ENCODE results near the gene CEBPA.

Gene CEBPA

DNA sequence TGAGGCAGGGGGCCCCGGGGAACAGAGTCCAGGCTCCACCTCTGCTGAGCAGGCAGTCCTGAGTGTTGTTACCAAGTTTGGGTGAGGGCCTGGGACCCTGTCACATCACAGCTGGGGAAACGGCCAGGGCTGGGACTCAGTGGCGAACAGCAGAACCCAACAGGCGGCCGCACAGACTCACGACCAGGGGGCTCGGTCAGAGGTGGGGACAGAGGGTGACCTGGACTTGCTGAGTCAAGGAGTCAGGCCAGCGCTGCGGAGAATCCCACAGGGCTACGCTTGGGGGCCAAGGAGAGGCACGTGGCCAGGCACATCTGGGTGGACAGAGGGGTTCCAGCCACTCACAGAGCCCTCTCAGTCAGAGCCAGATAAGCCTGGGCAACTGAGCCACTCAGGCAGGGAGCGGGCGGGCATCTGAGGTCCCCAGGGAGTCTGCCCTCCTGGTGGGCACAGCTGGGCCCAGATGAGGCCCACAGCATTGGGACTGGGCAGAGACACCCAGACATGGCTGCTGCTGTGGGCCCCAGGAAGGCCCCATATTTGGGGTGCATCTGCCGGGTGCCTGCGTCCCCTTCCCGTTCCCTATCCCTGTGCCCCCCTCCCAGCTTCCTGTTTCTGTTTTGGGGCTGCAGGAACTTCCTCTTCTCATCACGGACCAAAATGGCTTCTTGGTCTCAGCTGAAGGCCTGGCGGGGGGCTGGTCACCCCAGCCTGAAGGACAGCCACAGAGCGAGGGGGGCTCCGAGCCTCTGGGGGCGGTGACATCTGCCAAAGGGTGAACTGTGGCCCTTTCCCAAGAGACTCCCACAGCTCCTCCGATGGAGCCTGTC lies 34.0 kb downstream of the CEBPA start:
- Histone ChIP-seq H3K27ac (ENCODE audit: low read depth, low read length, poor library complexity, severe bottlenecking) (no peak overlapping the region), H3K79me2 (ENCODE audit: insufficient read depth, low read length) (no peaks in the 10 kb centered on the region), H3K4me1 (ENCODE audit: insufficient read depth, low read length, severe bottlenecking) (no peaks in the 10 kb centered on the region), H4K20me1 (ENCODE audit: insufficient read depth, low read length) (no peaks in the 10 kb centered on the region), H3K9me2 (ENCODE audit: low read depth, low read length) (no peaks in the 10 kb centered on the region), H3K9ac (ENCODE audit: low read length) (no peak overlapping the region), H3K4me3 (ENCODE audit: low read depth, low read length, poor library complexity, severe bottlenecking) (no peak overlapping the region), H3F3A (ENCODE audit: insufficient read depth, low read length) (no peaks in the 10 kb centered on the region), H2AFZ (ENCODE audit: low read length) (no peak overlapping the region), H3K36me3 (ENCODE audit: insufficient read depth, low read length) (no peaks in the 10 kb centered on the region), H3K9me3 (ENCODE audit: low read length) (no peaks in the 10 kb centered on the region), H3K4me2 (ENCODE audit: low read length) (no peak overlapping the region), H3K27me3 (ENCODE audit: insufficient read depth, low read length) (no peaks in the 10 kb centered on the region)
- TF ChIP-seq, protein P1, sequence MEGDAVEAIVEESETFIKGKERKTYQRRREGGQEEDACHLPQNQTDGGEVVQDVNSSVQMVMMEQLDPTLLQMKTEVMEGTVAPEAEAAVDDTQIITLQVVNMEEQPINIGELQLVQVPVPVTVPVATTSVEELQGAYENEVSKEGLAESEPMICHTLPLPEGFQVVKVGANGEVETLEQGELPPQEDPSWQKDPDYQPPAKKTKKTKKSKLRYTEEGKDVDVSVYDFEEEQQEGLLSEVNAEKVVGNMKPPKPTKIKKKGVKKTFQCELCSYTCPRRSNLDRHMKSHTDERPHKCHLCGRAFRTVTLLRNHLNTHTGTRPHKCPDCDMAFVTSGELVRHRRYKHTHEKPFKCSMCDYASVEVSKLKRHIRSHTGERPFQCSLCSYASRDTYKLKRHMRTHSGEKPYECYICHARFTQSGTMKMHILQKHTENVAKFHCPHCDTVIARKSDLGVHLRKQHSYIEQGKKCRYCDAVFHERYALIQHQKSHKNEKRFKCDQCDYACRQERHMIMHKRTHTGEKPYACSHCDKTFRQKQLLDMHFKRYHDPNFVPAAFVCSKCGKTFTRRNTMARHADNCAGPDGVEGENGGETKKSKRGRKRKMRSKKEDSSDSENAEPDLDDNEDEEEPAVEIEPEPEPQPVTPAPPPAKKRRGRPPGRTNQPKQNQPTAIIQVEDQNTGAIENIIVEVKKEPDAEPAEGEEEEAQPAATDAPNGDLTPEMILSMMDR (IDR thresholded peaks at IDR 0.05; ENCODE audit: low read length), result no peak
- TF ChIP-seq EZH2 (IDR thresholded peaks at IDR 0.05; ENCODE audit: borderline replicate concordance, low read length), result no peak

GRCh38 chr19:33267706-33268105 lies 34.6 kb downstream of the CEBPA start:
- Histone ChIP-seq H3K27ac (ENCODE audit: low read depth, low read length, poor library complexity, severe bottlenecking) (no peak overlapping the region), H3K9me3 (ENCODE audit: low read length) (no peaks in the 10 kb centered on the region), H3K4me2 (ENCODE audit: low read length) (no peak overlapping the region), H3K9ac (ENCODE audit: low read length) (no peak overlapping the region), H3K79me2 (ENCODE audit: insufficient read depth, low read length) (no peaks in the 10 kb centered on the region), H3K4me1 (ENCODE audit: insufficient read depth, low read length, severe bottlenecking) (no peaks in the 10 kb centered on the region), H4K20me1 (ENCODE audit: insufficient read depth, low read length) (no peaks in the 10 kb centered on the region), H3F3A (ENCODE audit: insufficient read depth, low read length) (no peaks in the 10 kb centered on the region), H3K9me2 (ENCODE audit: low read depth, low read length) (no peaks in the 10 kb centered on the region), H3K36me3 (ENCODE audit: insufficient read depth, low read length) (no peaks in the 10 kb centered on the region), H2AFZ (ENCODE audit: low read length) (no peak overlapping the region), H3K4me3 (ENCODE audit: low read depth, low read length, poor library complexity, severe bottlenecking) (no peak overlapping the region), H3K27me3 (ENCODE audit: insufficient read depth, low read length) (no peaks in the 10 kb centered on the region)
- no peak for TF ChIP-seq EZH2 (IDR thresholded peaks at IDR 0.05; ENCODE audit: borderline replicate concordance, low read length)
- TF ChIP-seq, protein P1 (IDR thresholded peaks at IDR 0.05; ENCODE audit: low read length), result no peak

GRCh38 chr19:33266974-33267484 lies 35.3 kb downstream of the CEBPA start:
- Histone ChIP-seq H3K9me3 (ENCODE audit: low read length) (no peaks in the 10 kb centered on the region), H3K27ac (ENCODE audit: low read depth, low read length, poor library complexity, severe bottlenecking) (no peak overlapping the region), H3K9me2 (ENCODE audit: low read depth, low read length) (no peaks in the 10 kb centered on the region), H3K4me2 (ENCODE audit: low read length) (no peak overlapping the region), H3K27me3 (ENCODE audit: insufficient read depth, low read length) (no peaks in the 10 kb centered on the region), H3K9ac (ENCODE audit: low read length) (no peak overlapping the region), H3K4me1 (ENCODE audit: insufficient read depth, low read length, severe bottlenecking) (no peaks in the 10 kb centered on the region), H3F3A (ENCODE audit: insufficient read depth, low read length) (no peaks in the 10 kb centered on the region), H3K4me3 (ENCODE audit: low read depth, low read length, poor library complexity, severe bottlenecking) (no peak overlapping the region), H4K20me1 (ENCODE audit: insufficient read depth, low read length) (no peaks in the 10 kb centered on the region), H2AFZ (ENCODE audit: low read length) (no peak overlapping the region), H3K79me2 (ENCODE audit: insufficient read depth, low read length) (no peaks in the 10 kb centered on the region), H3K36me3 (ENCODE audit: insufficient read depth, low read length) (no peaks in the 10 kb centered on the region)
- TF ChIP-seq, protein P1 (IDR thresholded peaks at IDR 0.05; ENCODE audit: low read length), result no peak

All from OCI-LY1 (cell line).